Large intestine (tissue), 3 donors: ENCODE results near the gene SLAMF7. TPM values are rescaled to one million over a fixed set of nuclear protein-coding genes. Genes with fewer than 3 reads are reported as not detected.

Experiments
- DNase-seq, 2 donors: peaks; one replicate each; pipeline versions ENCODE4 v3.0.0 to v3.0.0-alpha.2; 2013
- H3K27ac ChIP-seq: one replicate; pipeline ENCODE4 v1.5.1; 2013; ENCODE audit warnings: low read length
- H3K27me3 ChIP-seq: 2 replicates; pipeline ENCODE4 v1.6.1; 2013; ENCODE audit warnings: low read length; ENCODE audit not compliant: control insufficient read depth, insufficient read depth
- H3K36me3 ChIP-seq: 2 replicates; pipeline ENCODE4 v1.6.1; 2013; ENCODE audit warnings: low read length; ENCODE audit not compliant: control insufficient read depth, insufficient read depth
- H3K4me1 ChIP-seq: one replicate; pipeline ENCODE4 v1.6.1; 2013; ENCODE audit warnings: low read length; ENCODE audit not compliant: control insufficient read depth, insufficient read depth
- H3K4me3 ChIP-seq: one replicate; pipeline ENCODE4 v1.5.1; 2013; ENCODE audit warnings: low read length
- H3K9me3 ChIP-seq: one replicate; pipeline ENCODE4 v1.6.1; 2013; ENCODE audit warnings: mild to moderate bottlenecking, low read depth, low read length, moderate library complexity; ENCODE audit not compliant: control insufficient read depth
- WGBS: methylation state at CpG from one replicate; pipeline ENCODE4 v1.1.5; 2013; ENCODE audit warnings: low lambda C conversion rate; ENCODE audit not compliant: insufficient coverage; 5-methylcytosine and 5-hydroxymethylcytosine counted together
- polyA plus RNA-seq: library from polyadenylated mRNA; unstranded; fragments of 120-200 nt; gene quantifications from one replicate; pipeline ENCODE4 v1.2.1, GENCODE V29; 2013

The SLAMF7 gene
- polyA plus RNA-seq, 1 donor, result 5.8 TPM

DNA sequence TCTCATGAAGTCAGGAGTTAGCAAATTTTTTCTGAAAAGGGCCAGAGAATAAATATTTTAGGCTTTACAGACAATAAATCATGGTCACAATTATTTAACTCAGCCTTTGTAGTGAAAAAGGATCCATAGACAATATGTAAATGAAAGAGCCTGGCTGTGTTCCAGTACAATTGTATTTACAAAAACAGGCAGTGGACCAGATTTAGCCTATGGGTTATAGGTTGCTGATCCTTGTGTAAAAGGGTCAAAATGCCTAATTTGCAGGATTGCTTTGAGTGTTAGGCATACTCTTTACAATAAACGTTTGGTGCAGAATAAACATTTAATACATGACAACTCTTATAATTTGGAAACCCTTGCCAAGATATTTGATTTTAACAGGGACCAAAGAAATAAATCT is 6.5 kb downstream of the SLAMF7 start:
- Histone ChIP-seq H3K36me3 (no peaks in the 10 kb centered on the region), H3K27me3 (peaks cover 5% of the 10 kb centered on the region), H3K9me3 (no peaks in the 10 kb centered on the region), H3K27ac (no peak overlapping the region), H3K4me1 (no peaks in the 10 kb centered on the region), H3K4me3 (no peak overlapping the region)
- no CpG with 5 or more reads among the region's 1 CpG for WGBS
- no peak for DNase-seq

DNA sequence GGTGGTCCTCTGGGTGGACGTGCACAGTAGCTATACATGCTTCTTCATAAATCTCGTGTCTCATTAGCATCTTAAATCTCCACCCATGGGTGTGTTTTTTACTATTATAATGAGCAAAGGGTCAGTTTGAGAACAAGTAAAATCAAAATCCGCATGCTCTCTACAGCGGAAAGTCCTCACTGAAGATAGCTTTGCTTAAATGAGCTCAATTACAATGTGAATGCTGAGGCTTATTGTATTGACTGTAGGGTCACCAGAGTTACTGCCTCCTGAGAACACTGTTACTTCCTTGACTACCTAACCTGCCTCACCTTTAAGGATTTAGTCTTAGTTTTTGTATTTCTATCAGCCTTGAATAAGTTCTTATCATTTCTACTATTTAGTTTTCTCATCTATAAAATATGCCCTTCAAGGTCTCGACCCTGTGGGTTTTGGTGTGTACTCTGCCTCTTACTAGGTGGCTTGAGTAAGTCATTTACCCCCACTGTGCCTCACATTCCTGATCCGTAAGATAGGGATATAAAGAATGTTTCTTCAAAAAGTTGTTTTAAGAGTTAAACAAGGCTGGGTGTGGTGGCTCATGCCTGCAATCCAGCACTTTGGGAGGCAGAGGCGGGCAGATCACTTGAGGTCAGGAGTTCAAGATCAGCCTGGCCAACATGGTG is 7.9 kb downstream of the SLAMF7 start:
- H3K36me3 ChIP-seq, result no peaks in the 10 kb centered on the region
- no peaks in the 10 kb centered on the region for H3K4me1 ChIP-seq
- DNase-seq, result no peak
- no peak overlapping the region for H3K27ac ChIP-seq
- no peaks in the 10 kb centered on the region for H3K9me3 ChIP-seq
- no peak overlapping the region for H3K4me3 ChIP-seq
- peaks cover 8% of the 10 kb centered on the region for H3K27me3 ChIP-seq
- 56% methylated on average over 2 of the region's 7 CpGs for WGBS

DNA sequence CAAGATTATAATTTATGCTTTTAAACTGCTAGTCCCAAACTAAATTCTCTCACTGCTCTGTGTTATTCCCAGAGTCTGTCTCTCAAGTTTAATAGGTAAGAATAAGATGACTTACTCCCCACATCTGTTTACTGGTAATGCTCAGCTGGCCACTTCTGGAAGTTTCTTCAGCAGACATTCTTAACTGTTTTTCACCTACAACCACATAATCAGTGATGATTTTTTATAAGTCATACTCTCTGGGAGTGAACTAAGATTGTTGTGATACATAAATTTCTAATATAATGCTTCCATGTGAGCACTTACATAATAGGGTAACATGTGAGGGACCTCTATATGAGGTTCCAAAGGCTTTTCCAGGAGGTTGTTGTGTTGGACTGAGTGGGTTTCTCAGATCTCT is 8.7 kb downstream of the SLAMF7 start:
- H3K27me3 ChIP-seq, result peaks cover 11% of the 10 kb centered on the region
- no peaks in the 10 kb centered on the region for H3K9me3 ChIP-seq
- DNase-seq, result no peak

DNA sequence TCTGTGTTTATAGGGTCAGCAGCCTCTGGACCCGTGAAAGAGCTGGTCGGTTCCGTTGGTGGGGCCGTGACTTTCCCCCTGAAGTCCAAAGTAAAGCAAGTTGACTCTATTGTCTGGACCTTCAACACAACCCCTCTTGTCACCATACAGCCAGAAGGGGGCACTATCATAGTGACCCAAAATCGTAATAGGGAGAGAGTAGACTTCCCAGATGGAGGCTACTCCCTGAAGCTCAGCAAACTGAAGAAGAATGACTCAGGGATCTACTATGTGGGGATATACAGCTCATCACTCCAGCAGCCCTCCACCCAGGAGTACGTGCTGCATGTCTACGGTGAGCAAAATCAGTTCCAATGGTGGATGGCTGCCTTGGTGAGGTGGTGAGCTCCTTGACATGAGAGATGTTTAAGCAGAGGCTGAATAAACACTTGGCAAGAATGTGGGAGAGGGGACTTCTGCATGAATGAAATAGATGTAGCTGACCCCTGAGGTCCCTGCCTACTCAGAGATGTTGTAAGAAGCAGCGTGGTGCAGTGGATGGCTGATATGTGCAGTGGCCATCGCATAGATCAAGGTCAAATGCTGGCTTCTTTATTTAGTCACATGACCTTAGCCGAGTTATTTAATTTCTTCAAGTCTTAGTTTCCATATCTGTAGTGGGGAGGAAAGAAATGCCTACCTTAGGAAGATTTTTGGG is 9.3 kb downstream of the SLAMF7 start:
- no peak overlapping the region for H3K4me3 ChIP-seq
- WGBS, result 80% methylated on average over 1 of the region's 10 CpGs
- H3K9me3 ChIP-seq, result no peaks in the 10 kb centered on the region
- no peak for DNase-seq
- H3K27me3 ChIP-seq, result peaks cover 11% of the 10 kb centered on the region
- H3K27ac ChIP-seq, result no peak overlapping the region
- no peaks in the 10 kb centered on the region for H3K36me3 ChIP-seq
- H3K4me1 ChIP-seq, result no peaks in the 10 kb centered on the region

More for the DNA sequence above, 8.7 kb downstream of the SLAMF7 start:
- Histone ChIP-seq H3K4me1 (no peaks in the 10 kb centered on the region), H3K27ac (no peak overlapping the region), H3K4me3 (no peak overlapping the region), H3K36me3 (no peaks in the 10 kb centered on the region)

DNA sequence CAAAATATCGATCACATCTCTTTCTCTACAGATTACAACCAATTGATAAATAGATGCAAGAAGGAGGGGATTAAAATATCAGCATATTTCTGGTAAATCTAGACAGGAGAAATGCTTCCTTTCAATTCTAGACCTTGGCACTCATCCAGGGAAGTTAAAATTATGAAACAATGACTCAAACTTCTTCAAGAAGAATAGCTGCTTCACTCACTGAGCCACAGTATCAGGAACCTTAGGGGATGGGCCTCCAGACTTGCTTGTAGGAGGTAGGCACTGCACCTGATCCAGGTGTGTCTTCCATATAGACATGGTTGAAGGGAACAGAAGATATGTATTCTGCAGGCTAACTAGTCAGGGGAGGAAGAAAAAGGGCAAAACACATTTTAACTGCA is 9.8 kb downstream of the SLAMF7 start:
- WGBS, result 100% methylated on average over 1 of the region's 1 CpG
- Histone ChIP-seq H3K27ac (no peak overlapping the region), H3K36me3 (no peaks in the 10 kb centered on the region), H3K27me3 (peaks cover 11% of the 10 kb centered on the region), H3K9me3 (no peaks in the 10 kb centered on the region), H3K4me1 (no peaks in the 10 kb centered on the region), H3K4me3 (no peak overlapping the region)
- DNase-seq, result no peak

DNA sequence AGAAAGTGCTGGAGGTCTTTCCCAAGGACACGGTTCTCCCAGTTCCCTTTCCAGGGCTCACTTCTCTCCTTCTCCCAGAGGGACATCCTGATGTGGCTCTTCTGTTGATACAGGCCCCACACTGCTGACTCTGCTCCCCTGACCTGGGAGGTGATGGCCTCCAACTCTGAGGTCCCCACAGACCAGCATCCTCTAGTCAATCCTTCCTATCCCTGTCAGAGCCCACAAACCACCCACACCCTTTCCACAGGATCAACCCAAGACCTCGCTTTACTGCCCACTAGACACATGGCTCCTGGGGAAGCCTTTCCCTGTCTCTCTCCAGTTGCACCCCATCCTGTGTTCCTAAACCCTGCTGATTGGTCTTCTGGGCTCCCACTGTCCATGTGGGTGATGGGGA is 11.6 kb downstream of the SLAMF7 start:
- Histone ChIP-seq H3K27me3 (peaks cover 11% of the 10 kb centered on the region), H3K4me1 (no peaks in the 10 kb centered on the region), H3K4me3 (no peak overlapping the region), H3K36me3 (no peaks in the 10 kb centered on the region), H3K9me3 (no peaks in the 10 kb centered on the region), H3K27ac (no peak overlapping the region)
- WGBS, result no CpG with 5 or more reads among the region's 2 CpGs
- no peak for DNase-seq

DNA sequence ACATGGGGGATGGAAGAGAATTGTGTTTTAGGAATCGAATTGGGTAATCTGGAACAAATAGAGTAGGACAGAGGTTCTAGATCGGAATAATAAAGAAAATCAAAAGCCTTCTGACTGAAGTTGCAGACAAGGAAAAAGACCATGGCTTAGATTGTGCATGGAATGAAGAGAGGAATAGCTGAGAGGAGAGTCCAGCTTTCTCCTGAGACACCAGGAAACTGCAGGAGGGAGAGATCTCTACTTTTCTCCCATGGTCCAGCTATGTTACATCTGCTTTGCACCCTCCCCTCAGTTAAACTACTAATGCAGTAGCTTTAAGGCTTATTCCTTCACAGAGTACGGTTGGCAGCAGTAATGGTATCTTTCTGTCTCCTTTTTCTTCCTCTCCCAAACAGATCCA is 13.4 kb downstream of the SLAMF7 start:
- 73% methylated on average over 3 of the region's 3 CpGs for WGBS
- H3K36me3 ChIP-seq, result no peaks in the 10 kb centered on the region
- H3K4me3 ChIP-seq, result no peak overlapping the region
- DNase-seq, result no peak
- no peak overlapping the region for H3K27ac ChIP-seq
- no peaks in the 10 kb centered on the region for H3K4me1 ChIP-seq
- H3K27me3 ChIP-seq, result peaks cover 11% of the 10 kb centered on the region
- no peaks in the 10 kb centered on the region for H3K9me3 ChIP-seq

DNA sequence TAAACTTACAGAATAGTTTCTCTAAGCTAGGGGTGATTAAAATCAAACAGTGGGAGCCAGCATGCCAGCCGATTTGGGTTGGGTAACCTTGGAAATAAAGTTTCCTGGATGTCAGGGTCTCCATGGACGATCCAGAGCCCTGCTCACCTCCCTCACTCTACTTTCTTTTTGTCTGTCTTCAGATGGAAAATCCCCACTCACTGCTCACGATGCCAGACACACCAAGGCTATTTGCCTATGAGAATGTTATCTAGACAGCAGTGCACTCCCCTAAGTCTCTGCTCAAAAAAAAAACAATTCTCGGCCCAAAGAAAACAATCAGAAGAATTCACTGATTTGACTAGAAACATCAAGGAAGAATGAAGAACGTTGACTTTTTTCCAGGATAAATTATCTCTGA is 13.9 kb downstream of the SLAMF7 start:
- Histone ChIP-seq H3K36me3 (no peaks in the 10 kb centered on the region), H3K4me1 (no peaks in the 10 kb centered on the region), H3K4me3 (no peak overlapping the region), H3K27me3 (peaks cover 11% of the 10 kb centered on the region), H3K27ac (no peak overlapping the region), H3K9me3 (no peaks in the 10 kb centered on the region)
- 46% methylated on average over 2 of the region's 5 CpGs for WGBS
- DNase-seq, result no peak

DNA sequence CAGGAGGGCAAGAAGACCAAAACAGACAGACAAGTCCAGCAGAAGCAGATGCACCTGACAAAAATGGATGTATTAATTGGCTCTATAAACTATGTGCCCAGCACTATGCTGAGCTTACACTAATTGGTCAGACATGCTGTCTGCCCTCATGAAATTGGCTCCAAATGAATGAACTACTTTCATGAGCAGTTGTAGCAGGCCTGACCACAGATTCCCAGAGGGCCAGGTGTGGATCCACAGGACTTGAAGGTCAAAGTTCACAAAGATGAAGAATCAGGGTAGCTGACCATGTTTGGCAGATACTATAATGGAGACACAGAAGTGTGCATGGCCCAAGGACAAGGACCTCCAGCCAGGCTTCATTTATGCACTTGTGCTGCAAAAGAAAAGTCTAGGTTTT is 14.5 kb downstream of the SLAMF7 start:
- Histone ChIP-seq H3K4me3 (no peak overlapping the region), H3K27me3 (peaks cover 11% of the 10 kb centered on the region)
- DNase-seq, result no peak

DNA sequence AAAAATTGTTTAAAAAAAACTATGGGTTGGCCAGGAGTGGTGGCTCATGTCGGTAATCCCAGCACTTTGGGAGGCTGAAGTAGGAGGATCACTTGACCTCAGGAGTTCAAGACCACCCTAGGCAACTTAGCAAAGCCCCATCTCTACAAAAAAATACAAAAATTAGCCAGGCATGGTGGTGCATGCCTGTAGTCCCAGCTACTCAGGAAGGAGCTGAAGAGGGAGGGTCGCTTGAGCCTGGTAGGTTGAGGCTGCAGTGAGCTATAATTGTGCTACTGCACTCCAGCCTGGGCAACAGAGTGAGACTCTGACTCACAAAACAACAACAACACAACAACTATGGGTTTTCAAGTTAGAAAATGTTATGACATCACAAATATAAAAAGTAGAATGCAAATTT is 16.4 kb downstream of the SLAMF7 start:
- Histone ChIP-seq H3K27ac (no peak overlapping the region), H3K27me3 (peaks cover 7% of the 10 kb centered on the region), H3K9me3 (no peaks in the 10 kb centered on the region), H3K36me3 (no peaks in the 10 kb centered on the region), H3K4me1 (no peaks in the 10 kb centered on the region), H3K4me3 (no peak overlapping the region)
- WGBS, result no CpG with 5 or more reads among the region's 2 CpGs
- DNase-seq, result no peak

More for the DNA sequence above, 14.5 kb downstream of the SLAMF7 start:
- H3K4me1 ChIP-seq, result no peaks in the 10 kb centered on the region
- H3K9me3 ChIP-seq, result no peaks in the 10 kb centered on the region
- no peaks in the 10 kb centered on the region for H3K36me3 ChIP-seq
- no peak overlapping the region for H3K27ac ChIP-seq
